Activated CD4-positive, alpha-beta T cell treated with anti-CD3 and anti-CD28 coated beads, Interleukin-2, amount 50 U/mL, for 24 hours (primary cell): ENCODE results near the gene KCNK5.

Source experiments
- DNase-seq, 2 donors: peaks; one replicate each; pipeline ENCODE4 v3.0.0-alpha.2; 2020; ENCODE audit warnings: low read depth in 1 of 2, low spot score in 1 of 2

KCNK5 gene

GRCh38 chr6:39143238-39143930 is 85.9 kb downstream of the KCNK5 start:
- DNase-seq = no peak

DNA sequence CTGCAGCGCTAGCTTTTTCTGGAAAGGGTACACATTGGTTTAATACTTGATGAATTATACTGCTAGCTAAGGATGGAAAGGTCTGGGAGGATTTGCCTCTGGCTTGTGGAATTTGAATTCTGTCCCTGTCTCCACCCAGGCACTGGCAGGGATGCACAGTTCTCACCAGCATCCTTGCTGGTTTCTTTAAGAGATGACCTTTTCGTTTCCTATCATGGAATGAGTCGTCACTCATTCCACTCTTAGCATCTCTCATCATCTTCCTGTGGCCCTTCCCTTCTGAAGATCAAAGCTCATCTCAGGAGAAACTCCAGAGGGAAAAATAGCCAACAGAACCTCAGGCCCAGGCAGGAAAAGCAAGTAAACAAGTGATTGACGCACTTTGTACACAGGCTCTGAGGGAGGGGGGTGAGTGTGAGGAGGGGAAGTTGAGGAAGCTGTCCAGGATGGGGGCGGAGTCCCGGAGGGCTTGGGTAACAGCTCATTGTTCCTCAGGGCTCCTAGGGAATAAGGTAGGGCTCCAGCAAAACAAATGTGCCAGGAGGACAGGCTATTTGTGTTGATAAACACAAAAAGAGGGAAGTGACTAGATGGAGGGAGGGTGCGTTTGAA is 88.6 kb downstream of the KCNK5 start:
- no peak for DNase-seq
